ENCODE measurements around the gene KLHDC8A. TPM values are rescaled to one million over a fixed set of nuclear protein-coding genes. Genes with fewer than 3 reads are reported as not detected.

KLHDC8A gene
- total and polyA plus RNA-seq, 2 of the 13 experiments (the other 11 are each of a cell fraction or from before 2014, with no cell fraction given) = not detected

DNA sequence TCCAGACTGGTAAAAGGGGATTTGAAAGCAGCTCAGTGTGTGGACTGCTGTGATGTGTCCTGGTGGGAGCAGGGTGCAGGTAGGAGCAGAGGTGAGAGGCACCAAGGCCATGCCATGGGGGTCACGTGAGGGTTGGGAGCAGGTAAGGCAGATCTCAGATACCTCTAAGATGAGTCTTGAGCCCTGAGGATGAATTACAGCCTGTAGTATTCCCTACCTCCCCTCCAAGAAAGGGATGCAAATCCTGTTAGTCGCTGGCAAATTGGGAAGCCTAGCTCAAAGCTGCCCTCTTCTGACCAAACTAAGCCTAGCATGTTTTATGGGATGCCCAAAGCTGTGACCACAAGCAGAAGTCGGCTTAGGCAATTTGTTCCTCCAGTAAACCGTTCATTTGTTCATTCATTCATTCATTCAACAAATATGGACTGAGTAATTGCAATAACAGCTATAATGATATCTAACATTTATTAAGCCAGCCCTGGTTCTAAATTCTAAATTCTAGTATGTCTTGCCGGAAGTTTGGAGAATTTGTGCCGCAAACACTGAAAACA lies 31.3 kb downstream of the KLHDC8A start (continued):
- TF ChIP-seq, protein P1, sequence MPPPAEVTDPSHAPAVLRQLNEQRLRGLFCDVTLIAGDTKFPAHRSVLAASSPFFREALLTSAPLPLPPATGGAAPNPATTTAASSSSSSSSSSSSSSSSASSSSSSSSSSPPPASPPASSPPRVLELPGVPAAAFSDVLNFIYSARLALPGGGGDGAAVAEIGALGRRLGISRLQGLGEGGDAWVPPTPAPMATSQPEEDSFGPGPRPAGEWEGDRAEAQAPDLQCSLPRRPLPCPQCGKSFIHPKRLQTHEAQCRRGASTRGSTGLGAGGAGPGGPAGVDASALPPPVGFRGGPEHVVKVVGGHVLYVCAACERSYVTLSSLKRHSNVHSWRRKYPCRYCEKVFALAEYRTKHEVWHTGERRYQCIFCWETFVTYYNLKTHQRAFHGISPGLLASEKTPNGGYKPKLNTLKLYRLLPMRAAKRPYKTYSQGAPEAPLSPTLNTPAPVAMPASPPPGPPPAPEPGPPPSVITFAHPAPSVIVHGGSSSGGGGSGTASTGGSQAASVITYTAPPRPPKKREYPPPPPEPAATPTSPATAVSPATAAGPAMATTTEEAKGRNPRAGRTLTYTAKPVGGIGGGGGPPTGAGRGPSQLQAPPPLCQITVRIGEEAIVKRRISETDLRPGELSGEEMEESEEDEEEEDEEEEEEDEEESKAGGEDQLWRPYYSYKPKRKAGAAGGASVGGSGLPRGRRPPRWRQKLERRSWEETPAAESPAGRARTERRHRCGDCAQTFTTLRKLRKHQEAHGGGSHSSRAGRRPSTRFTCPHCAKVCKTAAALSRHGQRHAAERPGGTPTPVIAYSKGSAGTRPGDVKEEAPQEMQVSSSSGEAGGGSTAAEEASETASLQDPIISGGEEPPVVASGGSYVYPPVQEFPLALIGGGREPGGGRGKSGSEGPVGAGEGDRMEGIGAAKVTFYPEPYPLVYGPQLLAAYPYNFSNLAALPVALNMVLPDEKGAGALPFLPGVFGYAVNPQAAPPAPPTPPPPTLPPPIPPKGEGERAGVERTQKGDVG (CRISPR knock-in tag; IDR thresholded peaks at IDR 0.05; ENCODE audit: borderline replicate concordance) = no peak
- TF ChIP-seq NFRKB (IDR thresholded peaks at IDR 0.05) = no peak
- peak; percentile 97 for TF ChIP-seq STAG1 (CRISPR knock-in tag; IDR thresholded peaks at IDR 0.05)
- peak; percentile 68; the same call in 1 of the 2 replicates for TF ChIP-seq ZNF24 (IDR thresholded peaks at IDR 0.05)
- no peak for TF ChIP-seq ZNF878 (CRISPR knock-in tag; IDR thresholded peaks at IDR 0.05)
- peak; percentile 89 for TF ChIP-seq RAD21 (CRISPR knock-in tag; IDR thresholded peaks at IDR 0.05)
- no peak for TF ChIP-seq RBAK (CRISPR knock-in tag; IDR thresholded peaks at IDR 0.05)
- TF ChIP-seq NR2F6 (IDR thresholded peaks at IDR 0.05) = no peak
- TF ChIP-seq NR2F6 (CRISPR knock-in tag; IDR thresholded peaks at IDR 0.05) = 0 out of 2 replicates have a peak, but pooled peaks have one; percentile 15
- TF ChIP-seq ZNF329 (CRISPR knock-in tag; IDR thresholded peaks at IDR 0.05; ENCODE audit: low read depth) = no peak
- TF ChIP-seq FOSL1 (CRISPR knock-in tag; IDR thresholded peaks at IDR 0.05; ENCODE audit: borderline replicate concordance) = no peak
- no peak for TF ChIP-seq SRSF1 (optimal IDR thresholded peaks at IDR 0.05; ENCODE audit: low read depth, low read length)
- no peak for TF ChIP-seq AGO2 (optimal IDR thresholded peaks at IDR 0.05; ENCODE audit: low read depth, low read length)
- 0 out of 2 replicates have a peak, but pooled peaks have one; percentile 38 for TF ChIP-seq FOSL2 (CRISPR knock-in tag; IDR thresholded peaks at IDR 0.05)
- no peak for TF ChIP-seq ZNF296 (CRISPR knock-in tag; conservative IDR thresholded peaks at IDR 0.05)
- TF ChIP-seq SPEN (CRISPR knock-in tag; IDR thresholded peaks at IDR 0.05; ENCODE audit: low read depth) = no peak
- no peak for TF ChIP-seq KAT2B (IDR thresholded peaks at IDR 0.05; ENCODE audit: borderline replicate concordance, low read depth, low read length)
- TF ChIP-seq, protein P2, sequence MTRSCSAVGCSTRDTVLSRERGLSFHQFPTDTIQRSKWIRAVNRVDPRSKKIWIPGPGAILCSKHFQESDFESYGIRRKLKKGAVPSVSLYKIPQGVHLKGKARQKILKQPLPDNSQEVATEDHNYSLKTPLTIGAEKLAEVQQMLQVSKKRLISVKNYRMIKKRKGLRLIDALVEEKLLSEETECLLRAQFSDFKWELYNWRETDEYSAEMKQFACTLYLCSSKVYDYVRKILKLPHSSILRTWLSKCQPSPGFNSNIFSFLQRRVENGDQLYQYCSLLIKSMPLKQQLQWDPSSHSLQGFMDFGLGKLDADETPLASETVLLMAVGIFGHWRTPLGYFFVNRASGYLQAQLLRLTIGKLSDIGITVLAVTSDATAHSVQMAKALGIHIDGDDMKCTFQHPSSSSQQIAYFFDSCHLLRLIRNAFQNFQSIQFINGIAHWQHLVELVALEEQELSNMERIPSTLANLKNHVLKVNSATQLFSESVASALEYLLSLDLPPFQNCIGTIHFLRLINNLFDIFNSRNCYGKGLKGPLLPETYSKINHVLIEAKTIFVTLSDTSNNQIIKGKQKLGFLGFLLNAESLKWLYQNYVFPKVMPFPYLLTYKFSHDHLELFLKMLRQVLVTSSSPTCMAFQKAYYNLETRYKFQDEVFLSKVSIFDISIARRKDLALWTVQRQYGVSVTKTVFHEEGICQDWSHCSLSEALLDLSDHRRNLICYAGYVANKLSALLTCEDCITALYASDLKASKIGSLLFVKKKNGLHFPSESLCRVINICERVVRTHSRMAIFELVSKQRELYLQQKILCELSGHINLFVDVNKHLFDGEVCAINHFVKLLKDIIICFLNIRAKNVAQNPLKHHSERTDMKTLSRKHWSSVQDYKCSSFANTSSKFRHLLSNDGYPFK (CRISPR knock-in tag; IDR thresholded peaks at IDR 0.05; ENCODE audit: borderline replicate concordance) = no peak
- TF ChIP-seq CBX5 (CRISPR knock-in tag; IDR thresholded peaks at IDR 0.05; ENCODE audit: borderline replicate concordance) = 0 out of 2 replicates have a peak, but pooled peaks have one; percentile 22

All from HepG2 (cell line).